HG03378 (cell line): ENCODE data around the gene RASA3.

Experiments used
- ATAC-seq: cut with Tn5 transposase; IDR thresholded peaks from one replicate; pipeline ENCODE4 v1.9.1; 2021; ENCODE audit warnings: mild to moderate bottlenecking, moderate library complexity; ENCODE audit not compliant: unreplicated experiment

RASA3 gene

GRCh38 chr13:114038900-114039299 is 93.5 kb downstream of the RASA3 start:
- ATAC-seq, result no peak

DNA sequence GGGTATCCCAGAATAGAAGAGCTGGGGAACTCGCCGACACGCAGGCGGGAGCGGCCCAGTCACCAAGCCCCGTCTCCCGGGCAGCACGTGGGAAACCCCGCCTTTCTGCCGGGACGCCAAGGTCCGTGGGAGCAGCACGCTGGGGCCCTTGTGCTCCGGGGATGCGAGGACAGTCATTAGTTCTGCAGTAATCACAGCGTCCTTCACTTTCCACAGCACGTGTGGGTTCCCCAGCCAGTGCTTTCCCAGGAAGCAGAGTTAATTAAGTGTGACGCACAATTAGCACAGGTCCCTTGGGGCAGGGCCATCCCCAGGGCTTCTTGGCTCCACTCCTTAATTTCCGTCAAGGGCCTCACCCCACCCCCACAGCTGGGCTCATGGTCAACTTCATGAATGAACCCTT is 94.2 kb downstream of the RASA3 start:
- no peak for ATAC-seq

GRCh38 chr13:114037674-114038073 is 94.7 kb downstream of the RASA3 start:
- no peak for ATAC-seq

DNA sequence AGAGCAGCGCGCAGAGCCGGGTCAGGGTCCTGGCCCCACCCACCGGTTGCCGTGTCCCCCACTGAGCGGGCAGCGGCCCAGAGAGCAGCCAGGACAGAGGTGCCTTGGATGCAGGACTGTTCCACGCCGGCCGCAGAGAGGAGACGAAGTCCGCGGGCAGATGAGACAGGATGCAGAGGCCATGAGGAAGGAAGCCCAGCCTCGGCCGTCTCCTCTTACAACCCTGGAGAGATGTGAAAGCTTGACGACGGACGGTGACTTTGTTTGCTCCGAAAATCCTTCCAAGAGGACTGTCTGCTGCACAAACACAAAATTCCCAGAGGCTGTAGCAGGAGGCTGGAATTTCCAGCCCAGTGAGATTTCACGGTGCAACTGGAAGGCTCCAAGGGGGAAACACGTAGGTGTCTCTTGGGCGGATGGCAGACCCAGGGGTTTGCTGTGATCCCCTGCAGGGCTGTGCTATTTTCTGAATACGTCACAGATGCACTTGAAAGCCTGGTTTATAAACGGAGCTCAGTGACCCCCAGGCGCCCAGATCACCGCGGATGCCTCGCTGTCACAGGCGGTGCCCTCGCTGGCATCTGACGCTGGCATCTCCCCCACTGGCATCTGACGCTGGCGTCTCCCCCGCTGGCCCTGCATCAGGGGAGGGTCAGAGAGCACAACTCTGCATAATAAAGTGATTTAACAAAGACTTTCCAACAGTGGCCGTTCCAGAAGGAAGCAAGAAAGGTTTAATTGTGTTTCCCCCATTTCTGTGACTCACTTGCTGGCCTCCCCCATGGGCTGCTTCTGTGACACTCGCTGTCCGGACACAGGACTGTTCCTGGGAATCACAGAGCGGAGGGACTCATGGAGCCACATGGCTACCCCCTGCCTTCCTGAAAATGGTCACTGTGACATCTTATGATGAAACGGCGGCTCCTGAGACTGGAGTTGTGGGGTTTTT is 96.6 kb downstream of the RASA3 start:
- no peak for ATAC-seq

DNA sequence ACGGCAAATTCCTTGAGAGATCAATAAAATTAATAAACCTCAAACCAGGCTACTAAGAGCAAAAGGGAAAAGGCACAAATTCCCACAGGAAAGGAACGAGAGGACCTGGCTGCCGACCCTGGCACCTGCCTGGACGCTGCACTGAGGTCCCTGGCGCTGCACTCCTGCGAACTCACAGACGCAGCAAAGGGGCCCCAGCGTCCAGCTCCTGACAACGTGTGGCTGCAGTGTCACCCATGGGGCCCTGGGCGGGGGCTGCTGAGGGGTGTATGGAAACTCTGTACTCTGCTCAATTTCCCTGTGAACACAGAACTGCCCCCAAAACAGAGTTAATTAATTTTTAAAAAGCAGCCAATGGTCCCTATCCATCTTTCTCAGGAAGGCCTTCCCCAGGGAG is 97.2 kb downstream of the RASA3 start:
- ATAC-seq, result no peak

GRCh38 chr13:114034481-114034891 is 97.9 kb downstream of the RASA3 start:
- no peak for ATAC-seq

DNA sequence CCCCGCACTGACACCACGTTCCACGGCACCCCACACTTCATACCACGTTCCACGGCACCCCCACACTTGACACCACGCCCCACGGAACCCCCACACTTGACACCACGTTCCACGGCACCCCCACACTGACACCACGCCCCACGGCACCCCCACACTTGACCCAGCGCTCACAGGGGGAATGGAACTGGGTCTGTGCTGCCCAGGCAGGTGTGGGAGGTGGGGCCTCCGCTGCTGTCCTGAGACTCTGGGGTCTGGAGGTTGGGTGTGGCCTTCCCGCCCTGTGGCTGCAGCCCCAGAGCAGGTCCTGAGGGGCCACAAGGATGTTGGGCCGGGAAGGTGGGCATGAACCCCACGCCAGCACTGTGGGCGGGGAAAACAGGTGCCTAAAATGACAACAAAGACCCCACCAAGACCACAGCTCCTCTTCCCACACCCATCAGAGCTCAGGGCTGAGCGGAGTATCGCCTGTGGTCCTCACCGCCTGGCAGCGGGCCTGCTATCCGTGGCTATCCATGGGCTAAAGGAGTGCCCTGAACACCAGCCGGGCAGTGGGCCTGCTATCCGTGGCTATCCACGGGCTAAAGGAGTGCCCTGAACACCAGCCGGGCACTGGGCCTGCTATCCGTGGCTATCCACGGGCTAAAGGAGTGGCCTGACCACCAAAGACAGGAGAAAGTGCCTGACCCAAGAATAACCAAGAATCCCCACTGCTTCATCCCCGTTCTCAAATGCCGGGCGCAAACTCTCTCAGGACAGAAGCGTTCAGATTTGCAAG is 98.7 kb downstream of the RASA3 start:
- ATAC-seq, result no peak

DNA sequence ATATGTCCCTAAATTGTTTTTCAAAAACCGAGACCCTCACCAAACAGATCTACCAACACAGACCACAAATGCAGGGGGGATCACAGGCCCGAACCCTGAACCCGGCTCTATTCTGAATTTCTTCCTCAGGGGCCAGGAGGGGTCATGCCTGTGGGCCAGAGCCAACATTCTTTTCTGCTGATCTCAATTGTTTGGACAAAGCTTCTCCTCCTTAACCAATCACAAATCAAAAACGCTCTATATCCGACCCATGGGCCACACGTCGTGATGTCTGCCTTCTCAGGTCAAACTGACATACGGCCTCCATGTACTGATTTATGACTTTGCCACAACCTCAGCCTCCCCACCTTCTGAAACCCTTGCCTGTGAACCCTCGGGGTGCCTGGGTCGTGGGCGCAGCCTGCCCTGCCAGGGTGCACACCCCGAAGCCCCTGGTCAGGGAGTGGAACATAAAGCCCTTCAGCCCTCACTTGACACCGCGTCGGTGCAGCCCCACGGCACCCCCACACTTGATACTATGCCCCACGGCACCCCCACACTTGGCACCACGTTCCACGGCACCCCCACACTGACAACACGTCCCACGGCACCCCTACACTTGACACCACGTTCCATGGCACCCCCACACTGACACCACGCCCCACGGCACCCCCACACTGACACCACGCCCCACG is 100.2 kb downstream of the RASA3 start:
- no peak for ATAC-seq

GRCh38 chr13:114031631-114032030 is 100.8 kb downstream of the RASA3 start:
- no peak for ATAC-seq

DNA sequence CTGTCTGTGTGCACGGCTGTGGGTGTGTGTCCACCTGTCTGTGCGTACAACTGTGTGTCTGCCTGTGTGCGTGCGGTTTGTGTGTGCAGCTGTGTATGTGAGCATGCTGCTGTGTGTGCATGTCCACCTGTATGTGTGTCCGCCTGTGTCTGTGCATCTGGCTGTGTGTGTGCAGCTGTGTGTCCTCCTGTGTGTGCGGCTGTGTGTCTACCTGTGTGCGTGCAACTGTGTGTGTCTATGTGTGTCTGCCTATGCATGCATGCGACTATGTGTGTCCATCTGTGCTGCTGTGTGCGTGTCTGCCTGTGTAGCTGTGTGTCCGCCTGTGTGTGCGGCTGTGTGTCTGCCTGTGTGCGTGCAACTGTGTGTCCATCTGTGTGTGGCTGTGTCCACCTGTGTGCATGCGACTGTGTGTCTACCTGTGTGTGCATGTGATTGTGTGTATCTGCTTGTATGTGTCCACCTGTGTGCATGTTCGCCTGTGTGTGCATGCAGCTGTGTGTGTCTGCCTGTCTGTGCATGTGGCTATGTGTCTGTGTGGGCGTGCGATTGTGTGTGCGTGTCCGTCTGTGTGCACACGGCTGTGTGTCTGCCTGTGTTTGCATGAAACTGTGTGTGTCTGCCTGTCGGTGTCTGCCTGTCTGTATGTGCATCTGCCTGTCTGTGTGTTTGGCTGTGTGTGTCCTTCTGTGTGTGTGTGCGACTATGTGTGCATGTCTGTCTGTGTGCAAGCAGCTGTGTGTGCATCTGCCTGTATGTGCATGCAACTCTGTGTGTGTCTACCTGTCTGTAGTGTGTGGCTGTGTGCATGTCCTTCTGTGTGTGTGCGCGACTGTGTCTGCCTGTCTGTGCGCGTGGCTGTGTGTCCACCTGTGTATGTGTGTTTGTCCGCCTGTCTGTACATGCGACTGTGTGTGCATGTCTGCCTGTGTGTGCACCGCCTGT is 101.5 kb downstream of the RASA3 start:
- ATAC-seq, result no peak

DNA sequence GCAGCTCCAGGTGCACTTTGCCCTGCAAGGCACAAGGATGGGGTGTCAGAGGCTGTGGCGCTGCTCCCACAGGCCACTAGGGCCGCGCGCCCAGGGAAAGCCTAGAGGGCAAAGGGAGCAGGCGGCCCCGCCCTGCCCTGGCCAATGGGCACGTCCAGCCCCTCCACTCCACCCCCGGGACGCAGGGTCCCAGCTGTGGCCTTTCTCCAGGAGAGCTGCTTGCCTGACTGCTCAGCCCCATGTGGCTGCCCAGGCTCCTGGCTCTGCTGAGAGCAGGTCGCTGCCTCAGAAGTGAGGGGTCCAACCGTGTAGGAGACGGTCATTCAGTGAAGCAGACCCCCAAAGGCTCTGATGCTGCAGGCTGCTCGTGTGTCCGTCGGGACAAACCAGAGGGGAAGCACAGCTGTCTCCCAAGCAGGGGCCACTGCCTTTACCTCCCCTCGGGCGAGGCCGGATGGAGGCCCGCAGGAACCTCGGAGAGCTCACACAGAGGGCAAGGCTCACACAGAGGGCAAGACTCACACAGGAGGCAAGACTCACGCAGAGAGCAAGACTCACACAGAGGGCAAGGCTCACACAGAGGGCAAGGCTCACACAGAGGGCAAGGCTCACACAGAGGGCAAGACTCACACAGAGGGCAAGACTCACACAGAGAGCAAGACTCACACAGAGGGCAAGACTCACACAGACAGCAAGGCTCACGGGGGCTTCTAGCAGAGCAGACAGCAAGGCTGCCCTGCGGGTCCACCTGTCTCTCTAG is 102.4 kb downstream of the RASA3 start:
- no peak for ATAC-seq

GRCh38 chr13:114027826-114028225 is 104.6 kb downstream of the RASA3 start:
- no peak for ATAC-seq

DNA sequence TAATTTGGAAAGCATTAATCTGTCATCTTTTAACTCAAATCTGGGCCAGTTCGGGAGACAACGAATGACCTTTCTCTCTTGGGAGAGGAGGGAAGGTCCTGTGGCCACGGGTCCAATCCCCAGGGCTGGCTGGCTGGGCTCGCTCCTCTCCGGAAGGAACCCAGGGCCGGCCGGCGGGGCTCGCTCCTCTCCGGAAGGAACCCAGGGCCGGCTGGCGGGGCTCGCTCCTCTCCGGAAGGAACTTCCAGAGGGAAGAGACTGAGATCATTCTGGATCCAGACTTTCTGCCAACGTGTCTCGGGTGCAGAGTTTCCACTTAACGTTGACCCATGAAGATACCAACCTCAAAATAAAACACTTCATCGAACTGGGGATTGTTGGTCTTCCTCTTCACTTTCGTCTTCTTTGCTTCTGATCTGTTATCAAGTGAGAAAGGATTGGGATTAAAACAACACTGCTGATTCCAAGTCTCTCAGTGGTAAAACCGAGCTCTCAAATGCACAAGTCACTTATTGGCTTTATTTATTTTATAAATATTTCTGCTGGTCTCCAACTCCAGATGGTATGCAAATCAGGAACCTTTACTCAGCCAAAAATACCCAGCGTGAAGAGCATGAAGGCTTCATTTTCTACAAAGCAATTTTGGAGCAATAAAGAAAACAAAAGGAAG is 105.2 kb downstream of the RASA3 start:
- ATAC-seq, result no peak

- ATAC-seq, result no peak
These were observed 105.9 kb downstream of the RASA3 start for GRCh38 chr13:114026481-114026880.

DNA sequence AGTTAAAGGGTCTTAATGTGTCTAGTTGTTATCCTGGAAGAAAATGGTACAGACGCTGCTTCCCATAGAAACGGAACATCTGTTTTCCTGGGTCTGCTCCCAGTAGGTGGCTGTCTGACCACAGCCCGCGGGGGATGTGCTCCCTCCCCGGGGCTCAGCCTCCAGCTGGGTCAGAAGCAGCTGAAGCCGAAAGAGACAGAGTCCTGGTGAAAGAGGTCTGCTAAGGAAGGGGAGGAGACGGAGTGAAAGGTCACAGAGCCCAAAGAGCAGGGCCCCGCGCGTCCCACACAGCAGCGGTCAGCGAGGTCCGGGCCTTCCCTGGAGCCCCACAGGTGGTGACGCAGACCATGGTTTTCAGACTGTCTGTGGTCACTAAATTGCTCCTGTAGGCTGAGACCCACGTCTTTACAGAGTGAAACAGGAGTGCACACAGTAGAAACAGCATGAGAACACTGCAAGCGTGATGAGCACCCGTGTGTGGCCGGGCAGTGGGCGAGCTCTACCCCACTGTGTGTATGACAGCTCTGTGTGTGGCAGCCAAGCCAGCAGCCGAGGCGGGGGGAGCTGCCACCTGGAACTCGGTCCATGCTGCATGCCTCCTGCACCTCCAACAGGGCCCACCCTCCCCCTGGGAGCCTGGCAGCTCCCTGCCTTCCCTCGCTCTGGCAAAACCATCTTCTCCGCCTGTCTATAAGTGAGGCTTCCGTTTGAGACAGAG is 106.5 kb downstream of the RASA3 start:
- no peak for ATAC-seq

DNA sequence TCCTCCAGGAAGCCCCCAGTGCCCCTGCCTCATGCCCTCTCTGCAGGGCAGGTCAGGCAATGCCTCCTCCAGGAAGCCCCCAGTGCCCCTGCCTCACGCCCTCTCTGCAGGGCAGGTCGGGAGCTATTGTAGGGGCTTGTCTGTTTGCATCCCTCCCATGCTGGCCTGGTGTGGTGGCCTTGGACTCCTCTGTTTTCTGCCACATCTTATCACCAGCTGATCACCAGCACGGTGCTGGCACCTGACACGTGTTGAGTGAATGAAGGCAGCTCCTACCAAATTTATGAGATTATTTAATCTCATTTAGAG is 107.1 kb downstream of the RASA3 start:
- ATAC-seq, result no peak

- no peak for ATAC-seq
These were observed 107.6 kb downstream of the RASA3 start for GRCh38 chr13:114024603-114025404.
